ENCODE results near the gene YLPM1. TPM values are rescaled to one million over a fixed set of nuclear protein-coding genes. Genes with fewer than 3 reads are reported as not detected.

The YLPM1 gene
- 15.9 and 20.0 TPM in 2 replicates for total RNA-seq

GRCh38 chr14:74762917-74763802 is at the start of gene YLPM1:
Gene YLPM1 (plus strand): TSS chr14:74763316. CDS start chr14:74763490, 174 bp downstream.

GRCh38 chr14:74875941-74876913 is 113.1 kb downstream of the YLPM1 start, which contains the start of gene PROX2:
Gene PROX2 (minus strand): TSS chr14:74876145. CDS start chr14:74863834, 12,311 bp downstream.

GRCh38 chr14:74881431-74882102 is 118.5 kb downstream of the YLPM1 start, which contains the start of gene DLST:
Gene DLST (plus strand): TSS chr14:74881916. CDS start chr14:74881954, 38 bp downstream.

Other genes with a start within 250 kb of the YLPM1 start
- 88.8 and 96.8 TPM in 2 replicates for gene LTBP2, start 151.1 kb upstream of the YLPM1 start, total RNA-seq
- 29.1 and 36.5 TPM in 2 replicates for gene AREL1, start 50.2 kb upstream of the YLPM1 start, total RNA-seq
- gene FCF1, start 50.2 kb upstream of the YLPM1 start, total RNA-seq: 21.0 and 34.0 TPM in 2 replicates
- gene PROX2, start 112.8 kb downstream of the YLPM1 start, total RNA-seq: not detected in 2 replicates
- gene DLST, start 118.6 kb downstream of the YLPM1 start, total RNA-seq: 72.1 and 83.6 TPM in 2 replicates
- 1.1 and 2.6 TPM in 2 replicates for gene RPS6KL1, start 159.9 kb downstream of the YLPM1 start, total RNA-seq
- 1.2 and 1.6 TPM in 2 replicates for gene PGF, start 192.3 kb downstream of the YLPM1 start, total RNA-seq
- gene EIF2B2, start 239.6 kb downstream of the YLPM1 start, total RNA-seq: 49.9 and 70.7 TPM in 2 replicates